ENCODE results near the gene CCL15. TPM values are rescaled to one million over a fixed set of nuclear protein-coding genes. Genes with fewer than 3 reads are reported as not detected.
"Not testable (repeated sequence)": the region's sequence is repeated elsewhere in the genome, so short reads cannot be mapped to it uniquely, and the experiment has no call there.

Gene CCL15
- total RNA-seq, 1 donor from 2014 or later, result not detected

- intact Hi-C loops (cut with micrococcal nuclease), result no loop called here
- no peak for DNase-seq (ENCODE audit: low spot score)
- peaks cover 11% of the 10 kb centered on the region for H3K27me3 Mint-ChIP-seq (ENCODE audit: low read depth)
- H3K4me1 Mint-ChIP-seq (ENCODE audit: low read depth), result no peaks in the 10 kb centered on the region
- no peaks in the 10 kb centered on the region for H3K9me3 Mint-ChIP-seq
- H3K36me3 Mint-ChIP-seq (ENCODE audit: low read depth), result no peaks in the 10 kb centered on the region
- H3K27ac Mint-ChIP-seq, result no peak overlapping the region
- no peak overlapping the region for H3K4me3 Mint-ChIP-seq (ENCODE audit: low read depth)
These were observed 9.8 kb upstream of the CCL15 start for GRCh38 chr17:36011201-36011600.

GRCh38 chr17:36008998-36009665, 7.8 kb upstream of the CCL15 start:
- DNase-seq (ENCODE audit: low spot score), result no peak
- intact Hi-C loops (cut with micrococcal nuclease), result no loop called here
- H3K27me3 Mint-ChIP-seq (ENCODE audit: low read depth), result peaks cover 14% of the 10 kb centered on the region
- no peak overlapping the region for H3K27ac Mint-ChIP-seq
- no peaks in the 10 kb centered on the region for H3K36me3 Mint-ChIP-seq (ENCODE audit: low read depth)
- H3K4me1 Mint-ChIP-seq (ENCODE audit: low read depth), result peaks cover 3% of the 10 kb centered on the region
- no peak overlapping the region for H3K4me3 Mint-ChIP-seq (ENCODE audit: low read depth)
- no peaks in the 10 kb centered on the region for H3K9me3 Mint-ChIP-seq

GRCh38 chr17:36004594-36005108, 3.3 kb upstream of the CCL15 start:
- Mint-ChIP-seq H3K27me3 (ENCODE audit: low read depth) (peaks cover 8% of the 10 kb centered on the region), H3K4me3 (ENCODE audit: low read depth) (no peak overlapping the region), H3K4me1 (ENCODE audit: low read depth) (peaks cover 3% of the 10 kb centered on the region), H3K9me3 (no peaks in the 10 kb centered on the region), H3K36me3 (ENCODE audit: low read depth) (no peaks in the 10 kb centered on the region), H3K27ac (no peak overlapping the region)
- DNase-seq (ENCODE audit: low spot score), result no peak
- intact Hi-C loops (cut with micrococcal nuclease), result no loop called here

- DNase-seq (ENCODE audit: low spot score), result no peak
- Mint-ChIP-seq H3K4me3 (ENCODE audit: low read depth) (no peak overlapping the region), H3K4me1 (ENCODE audit: low read depth) (peaks cover 3% of the 10 kb centered on the region), H3K27me3 (ENCODE audit: low read depth) (peaks cover 8% of the 10 kb centered on the region), H3K36me3 (ENCODE audit: low read depth) (no peaks in the 10 kb centered on the region), H3K9me3 (no peaks in the 10 kb centered on the region), H3K27ac (no peak overlapping the region)
- intact Hi-C loops (cut with micrococcal nuclease), result no loop called here
These were observed 1.3 kb upstream of the CCL15 start for GRCh38 chr17:36002631-36003030.

DNA sequence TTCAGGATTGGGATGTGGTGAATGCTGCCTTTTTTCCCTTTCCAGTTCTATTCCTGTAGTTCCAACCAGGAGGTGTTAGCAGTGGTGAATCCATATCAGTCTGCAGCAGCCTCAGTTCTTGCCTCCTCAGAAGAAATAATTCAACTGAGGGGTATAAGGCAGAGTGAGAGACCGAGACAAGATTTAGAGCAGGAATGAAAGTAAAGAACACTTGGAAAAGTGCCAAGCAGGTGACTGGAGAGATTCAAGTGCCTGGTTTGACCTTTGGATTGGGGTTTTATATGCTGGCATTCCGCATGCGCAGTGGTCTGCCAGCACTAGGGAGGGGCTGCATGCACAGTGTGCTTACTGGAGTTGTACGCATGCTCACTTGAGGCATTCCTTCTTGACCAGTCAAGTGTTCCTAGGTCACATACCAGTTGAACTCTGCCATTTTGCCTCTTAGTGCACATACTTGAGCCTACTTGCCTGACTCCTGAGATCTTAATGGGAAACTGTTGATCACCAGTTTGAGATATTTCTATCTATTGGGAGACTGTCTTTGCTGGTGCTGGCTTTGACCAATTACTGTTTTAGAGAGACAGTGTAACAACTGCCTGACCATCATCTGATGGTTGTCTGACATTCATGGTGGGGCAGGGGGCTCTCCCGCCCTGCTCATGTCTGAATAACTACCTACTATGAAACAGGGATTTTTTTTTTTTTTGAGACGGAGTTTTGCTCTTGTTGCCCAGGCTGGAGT, 680 bp upstream of the CCL15 start:
- no peaks in the 10 kb centered on the region for H3K36me3 Mint-ChIP-seq (ENCODE audit: low read depth)
- intact Hi-C loops (cut with micrococcal nuclease), result no loop called here
- H3K27me3 Mint-ChIP-seq (ENCODE audit: low read depth), result peaks cover 11% of the 10 kb centered on the region
- no peaks in the 10 kb centered on the region for H3K9me3 Mint-ChIP-seq
- no peak overlapping the region for H3K27ac Mint-ChIP-seq
- no peak overlapping the region for H3K4me3 Mint-ChIP-seq (ENCODE audit: low read depth)
- peaks cover 3% of the 10 kb centered on the region for H3K4me1 Mint-ChIP-seq (ENCODE audit: low read depth)
- no peak for DNase-seq (ENCODE audit: low spot score)

DNA sequence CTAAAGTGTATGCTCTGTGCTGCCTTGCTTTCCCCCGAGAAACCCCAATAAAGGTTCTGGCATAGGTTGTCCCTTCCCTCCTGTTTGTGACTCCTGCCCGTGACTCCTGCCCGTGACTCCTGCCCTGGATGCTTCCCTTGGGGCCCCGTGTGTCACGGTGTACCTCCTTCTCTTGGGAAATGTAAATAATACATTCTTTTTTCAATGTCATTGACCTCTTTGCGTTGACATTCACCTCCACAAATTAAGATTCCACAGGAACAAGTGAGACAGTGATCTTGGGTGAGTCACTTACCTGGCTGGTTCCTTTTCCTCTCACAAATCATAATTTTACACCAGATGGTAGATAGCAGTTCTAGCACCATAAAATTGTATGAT, 632 bp downstream of the CCL15 start:
- H3K4me3 Mint-ChIP-seq (ENCODE audit: low read depth), result no peak overlapping the region
- H3K27me3 Mint-ChIP-seq (ENCODE audit: low read depth), result peaks cover 13% of the 10 kb centered on the region
- peaks cover 3% of the 10 kb centered on the region for H3K4me1 Mint-ChIP-seq (ENCODE audit: low read depth)
- H3K9me3 Mint-ChIP-seq, result no peaks in the 10 kb centered on the region
- no peak for DNase-seq (ENCODE audit: low spot score)
- no peaks in the 10 kb centered on the region for H3K36me3 Mint-ChIP-seq (ENCODE audit: low read depth)
- intact Hi-C loops (cut with micrococcal nuclease), result no loop called here
- no peak overlapping the region for H3K27ac Mint-ChIP-seq

- intact Hi-C loops (cut with micrococcal nuclease), result no loop called here
- H3K4me1 Mint-ChIP-seq (ENCODE audit: low read depth), result no peaks in the 10 kb centered on the region
- H3K4me3 Mint-ChIP-seq (ENCODE audit: low read depth), result no peak overlapping the region
- DNase-seq (ENCODE audit: low spot score), result no peak
- H3K9me3 Mint-ChIP-seq, result no peaks in the 10 kb centered on the region
- no peak overlapping the region for H3K27ac Mint-ChIP-seq
- H3K36me3 Mint-ChIP-seq (ENCODE audit: low read depth), result no peaks in the 10 kb centered on the region
- H3K27me3 Mint-ChIP-seq (ENCODE audit: low read depth), result peaks cover 19% of the 10 kb centered on the region
These were observed 2.6 kb downstream of the CCL15 start for GRCh38 chr17:35998756-35999155.

- Mint-ChIP-seq H3K27ac (no peak overlapping the region), H3K9me3 (no peaks in the 10 kb centered on the region), H3K36me3 (ENCODE audit: low read depth) (no peaks in the 10 kb centered on the region), H3K4me3 (ENCODE audit: low read depth) (no peak overlapping the region), H3K27me3 (ENCODE audit: low read depth) (peaks cover 21% of the 10 kb centered on the region), H3K4me1 (ENCODE audit: low read depth) (no peaks in the 10 kb centered on the region)
- intact Hi-C loops (cut with micrococcal nuclease), result no loop called here
- DNase-seq (ENCODE audit: low spot score), result no peak
These were observed 3.3 kb downstream of the CCL15 start for GRCh38 chr17:35998018-35998545.

- H3K36me3 Mint-ChIP-seq (ENCODE audit: low read depth); H3K4me3 Mint-ChIP-seq (ENCODE audit: low read depth); H3K9me3 Mint-ChIP-seq; H3K4me1 Mint-ChIP-seq (ENCODE audit: low read depth); H3K27ac Mint-ChIP-seq; DNase-seq (ENCODE audit: low spot score); intact Hi-C loops (cut with micrococcal nuclease): not testable (repeated sequence)
- H3K27me3 Mint-ChIP-seq (ENCODE audit: low read depth), result peaks cover 21% of the 10 kb centered on the region
These were observed 6.0 kb downstream of the CCL15 start for GRCh38 chr17:35995346-35995745.

DNA sequence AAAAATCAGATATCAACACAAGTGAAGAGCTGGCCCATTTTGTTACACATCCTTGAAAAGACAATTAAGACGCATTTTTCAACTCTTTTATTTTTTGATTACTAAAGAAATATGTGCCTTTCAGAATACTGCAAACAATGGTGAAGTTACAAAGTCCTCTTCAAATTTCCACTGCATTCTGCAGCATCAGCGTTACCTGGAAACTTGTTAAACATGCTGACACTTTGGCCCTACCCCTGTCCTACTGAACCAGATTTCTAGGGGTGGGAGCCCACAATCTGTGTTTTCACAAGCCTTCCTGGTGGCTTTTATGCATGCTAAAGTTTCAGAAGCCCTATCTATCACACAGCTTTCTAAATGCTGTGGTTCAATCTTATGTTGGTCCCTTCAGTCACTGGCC, 10.3 kb downstream of the CCL15 start:
- Mint-ChIP-seq H3K9me3 (no peaks in the 10 kb centered on the region), H3K27ac (no peak overlapping the region), H3K4me1 (ENCODE audit: low read depth) (no peaks in the 10 kb centered on the region), H3K27me3 (ENCODE audit: low read depth) (peaks cover 16% of the 10 kb centered on the region), H3K36me3 (ENCODE audit: low read depth) (no peaks in the 10 kb centered on the region), H3K4me3 (ENCODE audit: low read depth) (no peak overlapping the region)
- intact Hi-C loops (cut with micrococcal nuclease), result no loop called here
- DNase-seq (ENCODE audit: low spot score), result no peak

DNA sequence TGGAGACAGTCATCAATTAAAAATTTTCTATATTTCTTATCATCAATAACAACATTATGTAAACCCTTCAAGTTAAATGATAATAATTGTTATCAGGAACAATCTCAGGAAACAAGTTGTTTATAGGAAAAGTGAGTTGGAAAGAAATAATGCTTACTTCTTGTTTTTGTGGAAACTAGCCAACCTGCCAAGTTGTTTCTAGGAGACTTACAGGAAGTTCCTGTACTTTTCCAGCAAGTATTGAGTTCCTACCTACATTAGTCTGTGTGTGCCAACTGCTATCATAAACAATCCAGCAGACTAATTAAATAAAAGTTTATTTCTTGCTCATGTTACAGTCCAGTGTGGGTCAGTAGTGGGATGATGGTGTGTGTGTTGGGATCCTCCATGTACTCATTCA, 13.2 kb downstream of the CCL15 start:
- Mint-ChIP-seq H3K27ac (no peak overlapping the region), H3K27me3 (ENCODE audit: low read depth) (no peaks in the 10 kb centered on the region), H3K36me3 (ENCODE audit: low read depth) (no peaks in the 10 kb centered on the region), H3K9me3 (no peaks in the 10 kb centered on the region), H3K4me1 (ENCODE audit: low read depth) (no peaks in the 10 kb centered on the region), H3K4me3 (ENCODE audit: low read depth) (no peak overlapping the region)
- DNase-seq (ENCODE audit: low spot score), result no peak
- intact Hi-C loops (cut with micrococcal nuclease), result no loop called here

GRCh38 chr17:35986643-35987042, 14.7 kb downstream of the CCL15 start, which contains the start of gene CCL14:
CCL14 (minus strand) TSS chr17:35986729; CDS start chr17:35986649, 80 bp downstream.
- Mint-ChIP-seq H3K9me3 (no peaks in the 10 kb centered on the region), H3K4me1 (ENCODE audit: low read depth) (no peaks in the 10 kb centered on the region), H3K27me3 (ENCODE audit: low read depth) (no peaks in the 10 kb centered on the region), H3K27ac (no peak within 1 kb of the TSS), H3K4me3 (ENCODE audit: low read depth) (no peak within 1 kb of the TSS), H3K36me3 (ENCODE audit: low read depth) (no peaks in the 10 kb centered on the region)
- no peak for DNase-seq (ENCODE audit: low spot score)
- intact Hi-C loops (cut with micrococcal nuclease), result no loop called here

- Mint-ChIP-seq H3K36me3 (ENCODE audit: low read depth) (no peaks in the 10 kb centered on the region), H3K27me3 (ENCODE audit: low read depth) (no peaks in the 10 kb centered on the region), H3K9me3 (no peaks in the 10 kb centered on the region), H3K4me3 (ENCODE audit: low read depth) (no peak overlapping the region), H3K4me1 (ENCODE audit: low read depth) (no peaks in the 10 kb centered on the region), H3K27ac (no peak overlapping the region)
- no peak for DNase-seq (ENCODE audit: low spot score)
- intact Hi-C loops (cut with micrococcal nuclease), result no loop called here
These were observed 17.2 kb downstream of the CCL15 start for GRCh38 chr17:35984140-35984539.

All from activated T-helper 2 cell treated with anti-CD3 and anti-CD28 coated beads, Interferon-gamma antibody, Interleukin-2, Interleukin-4, amounts not matched to agents 10 μg/mL and 5 μg/mL and 100 μg/mL, durations not matched to agents 14 hours and 24 hours and 36 hours (primary cell).